Muscle of leg (tissue), 11 donors: ENCODE data around the gene DNAI2. TPM values are rescaled to one million over a fixed set of nuclear protein-coding genes. Genes with fewer than 3 reads are reported as not detected.

ENCODE experiments used
- DNase-seq: peaks from one replicate; pipeline ENCODE4 v3.0.0; 2013
- H3K27ac ChIP-seq: one replicate; pipeline ENCODE4 v1.5.1; 2013; ENCODE audit warnings: mild to moderate bottlenecking, low read length, control low read depth
- H3K27me3 ChIP-seq: one replicate; pipeline ENCODE4 v1.6.1; 2013; ENCODE audit warnings: low read length; ENCODE audit not compliant: control insufficient read depth, insufficient read depth
- H3K36me3 ChIP-seq: one replicate; pipeline ENCODE4 v1.6.1; 2013; ENCODE audit warnings: low read length; ENCODE audit not compliant: control insufficient read depth, insufficient read depth
- H3K4me1 ChIP-seq: one replicate; pipeline ENCODE4 v1.6.1; 2013; ENCODE audit warnings: low read length; ENCODE audit not compliant: control insufficient read depth, insufficient read depth
- H3K4me3 ChIP-seq: one replicate; pipeline ENCODE4 v1.5.1; 2013; ENCODE audit warnings: low read length, control low read depth
- H3K9me3 ChIP-seq: replicated peaks from 2 replicates; pipeline ENCODE4 v1.6.1; 2013; ENCODE audit warnings: low read depth, low read length; ENCODE audit not compliant: control insufficient read depth
- WGBS: methylation state at CpG from one replicate; pipeline ENCODE4 v1.1.5; 2013; ENCODE audit warnings: missing lambda C conversion rate; ENCODE audit not compliant: insufficient coverage; 5-methylcytosine and 5-hydroxymethylcytosine counted together
- polyA plus RNA-seq, 8 donors: library from polyadenylated mRNA; unstranded; fragments of 120-200 nt; gene quantifications; one replicate each; pipeline versions ENCODE4 v1.2.1 to v1.2.3, GENCODE V29; 2013; ENCODE audit warnings: inconsistent platforms in 1 of 8, low replicate concordance in 1 of 8; ENCODE audit not compliant: insufficient read length in 8 of 8, insufficient read depth in 1 of 8
- total RNA-seq: library from RNA; stranded (reverse); fragments of 120-200 nt; gene quantifications from one replicate; pipeline ENCODE4 v1.2.4, GENCODE V29; 2013

DNAI2 gene
- total and polyA plus RNA-seq, 9 donors: 0.09 to 0.38 (median 0.17) TPM; not detected in 3

- peaks cover 71% of the 10 kb centered on the region for H3K36me3 ChIP-seq
- peak overlapping the region; percentile 82 for H3K27ac ChIP-seq
- no peak overlapping the region for H3K4me3 ChIP-seq
- no CpG with 5 or more reads among the region's 1 CpG for WGBS
- no peaks in the 10 kb centered on the region for H3K9me3 ChIP-seq
- no peak for DNase-seq
- H3K27me3 ChIP-seq: no peaks in the 10 kb centered on the region
- peaks cover 60% of the 10 kb centered on the region for H3K4me1 ChIP-seq
Observed at GRCh38 chr17:74234486-74234885, 39.5 kb upstream of the DNAI2 start.

- H3K9me3 ChIP-seq: no peaks in the 10 kb centered on the region
- no peak overlapping the region for H3K4me3 ChIP-seq
- peaks cover 66% of the 10 kb centered on the region for H3K4me1 ChIP-seq
- H3K36me3 ChIP-seq: peaks cover 73% of the 10 kb centered on the region
- H3K27me3 ChIP-seq: no peaks in the 10 kb centered on the region
- WGBS: 35% methylated on average over 16 of the region's 19 CpGs
- DNase-seq: peak; percentile 81
- peak overlapping the region; percentile 82 for H3K27ac ChIP-seq
Observed at GRCh38 chr17:74235040-74235581, 38.9 kb upstream of the DNAI2 start.

GRCh38 chr17:74235911-74236371, 38.1 kb upstream of the DNAI2 start:
- peaks cover 74% of the 10 kb centered on the region for H3K4me1 ChIP-seq
- peak; percentile 88 for DNase-seq
- H3K27me3 ChIP-seq: no peaks in the 10 kb centered on the region
- peaks cover 67% of the 10 kb centered on the region for H3K36me3 ChIP-seq
- no peaks in the 10 kb centered on the region for H3K9me3 ChIP-seq
- no peak overlapping the region for H3K4me3 ChIP-seq
- WGBS: no CpG with 5 or more reads among the region's 8 CpGs
- peak overlapping the region; percentile 59 for H3K27ac ChIP-seq

- H3K4me3 ChIP-seq: no peak overlapping the region
- peaks cover 59% of the 10 kb centered on the region for H3K36me3 ChIP-seq
- H3K27ac ChIP-seq: no peak overlapping the region
- H3K4me1 ChIP-seq: peaks cover 76% of the 10 kb centered on the region
- WGBS: 93% methylated on average over 8 of the region's 12 CpGs
- H3K9me3 ChIP-seq: no peaks in the 10 kb centered on the region
- no peak for DNase-seq
- no peaks in the 10 kb centered on the region for H3K27me3 ChIP-seq
Observed at GRCh38 chr17:74237321-74237720, 36.7 kb upstream of the DNAI2 start.

GRCh38 chr17:74239172-74239571, 34.9 kb upstream of the DNAI2 start:
- peak; percentile 85 for DNase-seq
- Histone ChIP-seq H3K36me3 (peaks cover 61% of the 10 kb centered on the region), H3K27ac (peak overlapping the region; percentile 6), H3K4me1 (peaks cover 72% of the 10 kb centered on the region), H3K9me3 (no peaks in the 10 kb centered on the region), H3K4me3 (no peak overlapping the region), H3K27me3 (no peaks in the 10 kb centered on the region)
- 38% methylated on average over 8 of the region's 10 CpGs for WGBS

- H3K36me3 ChIP-seq: peaks cover 69% of the 10 kb centered on the region
- H3K9me3 ChIP-seq: no peaks in the 10 kb centered on the region
- WGBS: 24% methylated on average over 4 of the region's 11 CpGs
- no peak overlapping the region for H3K4me3 ChIP-seq
- H3K27me3 ChIP-seq: no peaks in the 10 kb centered on the region
- peaks cover 75% of the 10 kb centered on the region for H3K4me1 ChIP-seq
- peak; percentile 98 for DNase-seq
- peak overlapping the region; percentile 86 for H3K27ac ChIP-seq
Observed at GRCh38 chr17:74240618-74241205, 33.3 kb upstream of the DNAI2 start.

GRCh38 chr17:74241431-74241830, 32.6 kb upstream of the DNAI2 start:
- Histone ChIP-seq H3K36me3 (peaks cover 69% of the 10 kb centered on the region), H3K4me3 (no peak overlapping the region), H3K4me1 (peaks cover 73% of the 10 kb centered on the region), H3K27ac (peak overlapping the region; percentile 86), H3K27me3 (no peaks in the 10 kb centered on the region), H3K9me3 (no peaks in the 10 kb centered on the region)
- DNase-seq: peak; percentile 68
- 6% methylated on average over 3 of the region's 10 CpGs for WGBS

- no peaks in the 10 kb centered on the region for H3K27me3 ChIP-seq
- H3K36me3 ChIP-seq: peaks cover 69% of the 10 kb centered on the region
- H3K9me3 ChIP-seq: no peaks in the 10 kb centered on the region
- H3K4me3 ChIP-seq: no peak overlapping the region
- peak overlapping the region; percentile 86 for H3K27ac ChIP-seq
- no CpG with 5 or more reads among the region's 2 CpGs for WGBS
- DNase-seq: no peak
- peaks cover 69% of the 10 kb centered on the region for H3K4me1 ChIP-seq
Observed at GRCh38 chr17:74241847-74242246, 32.2 kb upstream of the DNAI2 start.

GRCh38 chr17:74243013-74243755, 30.9 kb upstream of the DNAI2 start:
- H3K27ac ChIP-seq: no peak overlapping the region
- H3K4me1 ChIP-seq: peaks cover 68% of the 10 kb centered on the region
- DNase-seq: no peak
- no peaks in the 10 kb centered on the region for H3K9me3 ChIP-seq
- H3K4me3 ChIP-seq: no peak overlapping the region
- WGBS: 52% methylated on average over 12 of the region's 13 CpGs
- H3K27me3 ChIP-seq: no peaks in the 10 kb centered on the region
- H3K36me3 ChIP-seq: peaks cover 68% of the 10 kb centered on the region

- Histone ChIP-seq H3K27me3 (no peaks in the 10 kb centered on the region), H3K4me3 (no peak overlapping the region), H3K9me3 (no peaks in the 10 kb centered on the region), H3K36me3 (peaks cover 69% of the 10 kb centered on the region), H3K4me1 (peaks cover 74% of the 10 kb centered on the region), H3K27ac (no peak overlapping the region)
- no peak for DNase-seq
- 77% methylated on average over 4 of the region's 10 CpGs for WGBS
Observed at GRCh38 chr17:74244128-74244527, 29.9 kb upstream of the DNAI2 start.
